ENCODE measurements around the gene SCART1. TPM values are rescaled to one million over a fixed set of nuclear protein-coding genes. Genes with fewer than 3 reads are reported as not detected.
"Not testable (repeated sequence)": the region's sequence is repeated elsewhere in the genome, so short reads cannot be mapped to it uniquely, and the experiment has no call there.

Gene SCART1
- total RNA-seq, 1 donor from 2014 or later, result 0.56 TPM

DNA sequence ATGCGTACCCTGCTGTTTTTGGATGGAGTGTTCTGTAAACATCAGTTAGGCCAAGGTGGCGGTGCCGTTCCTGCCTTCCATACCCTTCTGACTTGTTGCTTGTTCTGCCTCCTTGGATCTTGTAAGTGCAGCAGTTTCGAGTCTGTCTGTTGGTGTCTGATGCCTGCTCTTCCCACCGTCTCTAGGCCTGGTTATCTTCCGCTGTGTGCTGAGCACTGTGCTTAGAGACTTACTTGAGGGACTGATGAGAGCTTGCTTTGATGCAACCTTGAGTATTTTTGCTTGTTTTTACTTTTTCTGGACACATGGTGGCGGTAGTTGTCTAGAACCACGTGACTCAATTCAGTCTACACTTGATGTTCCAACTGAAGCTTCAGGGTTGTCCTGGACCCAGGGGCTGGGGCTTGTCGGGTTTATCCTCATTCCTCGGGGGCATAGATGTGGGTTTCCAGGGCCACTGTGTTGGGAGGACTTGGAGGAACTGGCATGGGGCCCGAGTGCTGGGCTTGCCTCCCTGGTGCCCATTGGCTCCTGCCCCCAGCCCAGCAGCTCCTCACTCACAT is 15.0 kb upstream of the SCART1 start:
- peak; percentile 60 for ATAC-seq

DNA sequence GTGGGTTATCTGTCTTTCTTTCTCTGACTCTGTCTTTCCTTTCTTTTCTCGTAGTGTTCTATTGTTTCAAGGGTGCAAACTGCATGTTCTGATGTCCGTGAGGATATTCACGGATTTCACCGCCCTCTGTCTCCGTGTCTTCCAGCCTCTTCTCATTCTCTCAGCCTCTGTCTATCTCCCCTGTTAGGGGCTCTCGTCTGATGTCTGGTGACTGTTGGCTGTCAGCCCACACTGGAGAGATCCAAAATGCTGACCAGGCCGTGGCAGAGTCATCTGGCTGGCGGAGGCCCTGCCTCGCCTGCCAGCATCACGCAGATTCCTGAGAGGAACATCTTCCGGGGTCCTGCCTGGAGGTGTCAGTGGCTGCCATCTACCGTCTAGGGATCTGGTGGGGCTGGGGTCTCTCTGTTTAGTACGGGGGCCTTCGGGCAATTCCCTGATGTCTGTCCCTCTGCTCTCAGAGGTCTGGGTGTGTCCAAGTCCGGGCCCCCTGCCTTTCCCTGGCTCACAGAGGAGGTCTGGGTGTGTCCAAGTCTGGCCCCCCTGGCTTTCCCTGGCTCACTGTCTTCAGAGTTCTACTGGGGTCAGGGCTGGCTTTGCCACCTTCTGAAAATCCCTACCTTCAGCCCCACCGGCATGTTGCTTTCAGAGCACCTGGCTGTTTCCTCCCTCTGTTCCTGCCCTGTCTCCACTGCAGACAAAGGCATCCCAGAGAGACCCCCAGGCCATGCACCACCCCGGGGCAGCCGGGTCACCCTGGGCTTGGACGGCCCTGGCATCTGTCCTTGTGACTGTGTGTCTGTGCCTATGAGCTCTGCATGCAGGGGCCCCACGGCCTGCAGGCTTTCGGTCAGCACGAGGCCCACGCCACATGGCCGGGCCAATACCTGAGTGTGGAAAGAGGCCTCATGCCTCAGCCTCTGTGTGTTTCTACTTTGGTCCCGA is 14.0 kb upstream of the SCART1 start:
- no peak for ATAC-seq

GRCh38 chr10:133440633-133441285 is 13.0 kb upstream of the SCART1 start:
- no peak for ATAC-seq

DNA sequence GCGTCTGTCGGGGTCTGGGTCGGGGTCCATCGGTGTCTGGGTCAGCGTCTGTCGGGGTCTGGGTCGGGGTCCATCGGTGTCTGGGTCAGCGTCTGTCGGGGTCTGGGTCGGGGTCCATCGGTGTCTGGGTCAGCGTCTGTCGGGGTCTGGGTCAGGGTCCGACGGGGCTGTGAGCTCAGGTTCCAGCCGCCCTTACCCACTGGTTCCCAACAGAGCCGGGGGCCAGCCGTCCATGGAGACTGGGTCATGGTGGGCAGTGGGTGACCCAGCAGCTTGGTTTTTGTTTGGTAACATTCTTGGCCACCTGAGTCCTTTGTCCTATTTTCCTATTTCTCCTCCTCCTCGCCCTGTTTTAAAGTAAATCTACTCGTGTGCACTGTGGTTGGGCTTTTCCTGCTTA is 12.4 kb upstream of the SCART1 start:
- not testable (repeated sequence) for ATAC-seq

- no peak for ATAC-seq
Measured at GRCh38 chr10:133441780-133442179, 12.0 kb upstream of the SCART1 start.

DNA sequence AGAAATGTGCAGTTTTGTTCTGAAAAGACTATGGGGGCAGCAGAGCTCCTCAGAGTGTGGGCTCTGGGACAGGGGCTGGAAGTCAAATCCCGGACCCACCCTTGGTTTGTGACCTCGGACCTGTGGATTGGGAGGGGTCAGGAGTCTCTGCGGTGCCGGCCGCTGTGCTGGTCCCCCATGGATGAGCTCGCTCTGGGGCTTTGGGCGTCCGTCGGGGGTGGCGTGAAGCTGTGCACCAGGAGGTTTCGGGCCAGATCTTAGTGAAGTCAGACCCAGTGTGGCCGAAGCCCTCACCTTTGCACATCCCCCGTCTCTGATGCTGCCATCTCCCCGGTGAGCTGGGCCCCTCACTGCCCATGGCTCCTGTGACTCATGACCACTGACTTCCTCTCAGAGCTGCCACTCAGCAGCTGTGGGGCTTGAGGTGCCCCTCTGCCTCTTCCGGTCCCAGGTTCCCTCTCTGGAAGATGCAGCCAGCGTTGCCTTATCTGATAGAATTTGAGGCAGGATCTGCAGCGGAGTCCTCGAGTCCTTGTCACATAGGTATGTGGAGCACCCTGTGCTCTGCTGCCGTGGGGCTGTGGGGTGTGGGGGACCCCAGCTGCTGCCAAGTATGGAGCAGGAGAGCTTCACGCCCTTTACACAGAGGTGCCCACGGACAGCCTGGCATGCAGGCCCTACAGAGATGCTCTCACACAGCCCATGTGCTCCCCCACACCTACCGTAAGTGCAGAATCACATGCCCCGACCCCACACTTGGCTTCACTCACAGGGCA is 11.4 kb upstream of the SCART1 start:
- no peak for ATAC-seq

DNA sequence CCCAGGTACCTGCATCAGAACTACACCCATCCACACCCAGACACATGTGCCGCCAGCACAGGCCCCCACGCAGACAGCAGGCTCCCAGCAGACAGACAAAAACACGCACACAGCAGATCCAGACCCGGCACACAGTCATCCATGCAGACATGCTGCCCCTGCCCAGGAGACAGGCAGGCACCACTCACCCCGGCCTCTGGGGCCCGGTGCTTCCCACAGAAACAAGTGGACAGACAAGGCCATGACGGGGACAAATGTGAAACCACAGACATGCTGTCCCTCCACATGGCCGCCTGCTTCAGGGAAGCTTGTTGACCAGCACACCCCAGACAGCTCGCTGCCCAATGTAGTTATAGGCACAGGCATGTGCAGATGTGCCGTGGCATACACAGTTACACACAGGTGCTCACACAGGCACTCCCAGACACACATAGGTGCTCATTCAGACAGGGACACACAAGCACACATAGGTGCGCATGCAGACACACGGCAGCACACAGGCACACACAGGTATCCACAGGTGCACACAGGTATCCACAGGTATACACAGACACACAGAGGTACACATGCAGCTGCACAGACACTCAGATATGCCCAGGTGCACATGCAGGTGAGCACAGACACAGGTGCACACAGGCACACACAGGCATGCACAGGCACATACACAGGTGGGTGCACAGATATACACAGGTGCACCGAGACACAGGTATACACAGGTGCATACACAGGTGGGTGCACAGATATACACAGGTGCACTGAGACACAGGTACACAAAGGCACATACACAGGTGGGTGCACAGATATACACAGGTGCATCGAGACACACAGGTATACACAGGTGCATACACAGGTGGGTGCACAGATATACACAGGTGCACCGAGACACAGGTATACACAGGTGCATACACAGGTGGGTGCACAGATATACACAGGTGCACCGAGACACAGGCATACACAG is 10.5 kb upstream of the SCART1 start:
- ATAC-seq, result no peak

GRCh38 chr10:133444342-133445267 is 9.1 kb upstream of the SCART1 start:
- ATAC-seq, result peak; percentile 18

GRCh38 chr10:133445268-133445732 is 8.4 kb upstream of the SCART1 start:
- no peak for ATAC-seq

GRCh38 chr10:133445751-133446708 is 7.7 kb upstream of the SCART1 start:
- peak; percentile 11 for ATAC-seq

DNA sequence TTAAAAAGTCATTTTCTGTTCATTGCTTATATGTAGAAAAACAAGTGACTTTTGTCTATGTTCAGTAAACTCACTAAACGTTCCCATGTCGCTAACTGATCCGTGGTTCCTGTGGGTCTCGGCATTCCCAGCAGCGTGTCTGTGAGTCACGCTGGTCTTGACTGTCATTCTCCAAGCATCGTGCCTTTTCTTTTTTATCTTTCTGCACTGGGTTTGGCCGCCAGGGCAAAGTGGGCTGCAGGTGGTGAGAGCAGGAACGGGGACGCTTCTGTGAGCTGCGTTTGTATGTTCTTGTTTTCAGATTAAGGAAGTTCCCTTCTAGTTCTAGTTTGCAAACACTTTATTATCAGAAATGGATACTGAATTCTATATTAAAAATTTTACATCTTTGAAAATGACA is 6.8 kb upstream of the SCART1 start:
- ATAC-seq, result no peak

GRCh38 chr10:133448120-133448519 is 5.6 kb upstream of the SCART1 start:
- no peak for ATAC-seq

DNA sequence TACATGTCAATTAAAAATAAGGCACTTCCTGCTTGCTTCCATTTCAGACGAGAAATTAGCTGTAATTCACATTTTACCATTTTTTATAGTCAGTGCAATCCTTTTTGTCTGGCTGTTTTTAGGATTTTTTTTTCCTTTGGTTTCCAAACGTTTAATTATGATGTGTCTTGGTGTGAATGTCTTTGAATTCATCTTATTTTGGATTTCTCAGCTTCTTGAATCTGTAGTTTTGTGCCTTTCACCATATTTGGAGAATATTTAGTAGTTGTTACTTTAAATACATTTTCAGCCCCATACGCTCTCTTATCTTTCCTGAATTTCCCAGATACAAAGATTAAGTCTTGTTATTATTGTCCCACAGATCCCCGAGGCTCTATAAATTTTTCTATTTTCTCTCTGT is 2.4 kb upstream of the SCART1 start:
- no peak for ATAC-seq

DNA sequence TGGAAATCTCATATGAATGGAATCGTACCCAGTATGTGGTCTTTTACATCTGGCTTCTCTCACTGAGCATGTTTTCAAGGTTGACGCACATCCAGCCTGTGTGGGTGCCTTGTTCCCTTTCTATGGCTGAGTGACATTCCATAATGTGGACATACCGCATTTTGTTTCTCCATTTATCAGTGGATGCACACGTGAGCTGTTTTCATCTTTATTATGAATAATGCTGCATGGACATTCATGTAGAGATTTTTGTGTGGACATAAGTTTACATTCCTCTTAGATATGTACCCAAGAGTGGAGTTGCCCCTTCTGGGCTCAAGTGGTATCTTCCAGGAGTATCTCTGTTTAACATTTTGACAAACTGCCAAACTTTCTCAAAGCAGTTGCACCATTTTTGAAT is 1.3 kb upstream of the SCART1 start:
- no peak for ATAC-seq

DNA sequence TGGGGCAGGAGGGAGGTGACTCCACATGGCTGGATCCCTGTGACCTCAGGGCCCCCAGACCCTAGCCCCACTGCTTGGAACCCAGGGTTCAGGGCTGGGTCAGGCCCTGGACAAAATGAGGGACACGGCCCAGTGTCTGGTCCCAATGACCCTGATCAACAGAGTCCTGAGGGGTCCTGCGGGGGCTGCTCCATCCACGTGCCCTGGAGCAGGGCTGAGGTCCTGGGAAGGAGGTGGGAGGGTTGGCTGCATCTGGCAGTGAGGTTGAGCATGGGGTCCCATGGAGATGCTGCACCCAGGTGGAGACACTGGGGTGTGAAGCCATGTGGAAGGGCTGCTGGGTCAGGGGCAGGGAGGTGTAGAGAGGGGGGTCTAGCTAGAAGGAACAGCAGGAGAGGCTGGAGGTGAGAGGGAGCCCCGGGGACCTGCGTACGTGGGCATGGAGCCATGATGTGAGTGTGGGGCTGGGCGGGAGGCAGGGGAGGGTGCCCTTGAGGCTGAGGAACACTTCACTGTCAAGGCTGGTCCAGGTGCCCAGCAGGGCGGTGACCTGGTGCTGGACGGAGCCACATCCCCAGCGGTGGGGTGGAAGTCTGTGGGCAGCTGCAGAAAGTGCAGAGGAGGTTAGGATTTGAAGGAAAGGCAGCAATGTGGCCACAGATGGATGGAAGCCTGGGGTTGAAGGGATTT is 604 bp downstream of the SCART1 start:
- ATAC-seq, result no peak

DNA sequence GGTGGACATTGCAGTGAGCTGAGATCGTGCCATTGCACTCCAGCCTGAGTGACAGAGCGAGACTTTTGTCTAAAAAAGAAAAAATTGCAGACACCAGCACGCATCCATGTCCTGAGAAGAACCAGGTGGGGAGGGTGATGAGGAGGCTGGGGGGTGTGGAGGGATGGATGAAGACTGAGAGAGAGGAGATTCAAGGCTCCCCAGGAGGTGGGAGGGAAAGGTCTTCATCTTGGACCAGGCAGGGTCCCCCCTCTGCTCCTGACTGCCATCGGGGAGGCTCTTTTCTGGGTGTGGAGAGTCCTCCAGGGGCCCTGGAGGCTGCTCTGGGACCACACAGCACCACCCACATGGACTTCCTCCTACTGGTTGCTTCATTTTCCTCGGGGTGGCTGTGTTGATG is 1.5 kb downstream of the SCART1 start:
- ATAC-seq, result no peak

DNA sequence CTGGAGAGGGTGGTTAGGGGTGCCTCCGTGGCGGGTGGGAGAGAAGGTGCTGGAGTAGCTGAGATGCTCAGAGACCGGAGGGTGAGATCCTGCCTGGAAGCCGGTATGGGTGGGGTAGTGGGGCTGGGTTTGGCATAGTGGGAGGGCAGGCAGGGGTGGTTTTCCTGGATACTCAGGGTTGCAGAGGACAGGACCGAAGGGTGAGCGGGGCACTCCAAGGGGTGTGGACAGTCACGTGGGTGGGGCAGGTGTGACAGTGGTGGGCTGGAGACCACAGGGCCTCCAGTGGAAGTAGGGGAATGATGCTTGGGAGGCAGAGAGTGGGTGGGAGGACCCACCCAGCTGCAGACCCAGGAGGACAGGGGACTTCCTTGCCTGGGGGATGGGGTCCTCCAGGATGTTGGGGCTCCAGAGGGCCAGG is 1.9 kb downstream of the SCART1 start:
- ATAC-seq, result no peak

All from esophagus mucosa (tissue), 1 donor.